ENCODE data around the gene PI4KB.

GRCh38 chr1:151326619-151327222 is 495 bp downstream of the PI4KB start:
- TF ChIP-seq CTCF (IDR thresholded peaks at IDR 0.05; ENCODE audit: low read depth, low read length, poor library complexity, severe bottlenecking) = no peak
- TF ChIP-seq EZH2phosphoT487 (IDR thresholded peaks at IDR 0.05; ENCODE audit: borderline replicate concordance, low read length) = no peak
